ENCODE results near the gene KDELR1. TPM values are rescaled to one million over a fixed set of nuclear protein-coding genes. Genes with fewer than 3 reads are reported as not detected.

The KDELR1 gene
- total and polyA plus RNA-seq, 9 of the 15 experiments (the other 6 are each of a cell fraction or from before 2014, with no cell fraction given) = 6.1 to 165 (median 58.5) TPM

DNA sequence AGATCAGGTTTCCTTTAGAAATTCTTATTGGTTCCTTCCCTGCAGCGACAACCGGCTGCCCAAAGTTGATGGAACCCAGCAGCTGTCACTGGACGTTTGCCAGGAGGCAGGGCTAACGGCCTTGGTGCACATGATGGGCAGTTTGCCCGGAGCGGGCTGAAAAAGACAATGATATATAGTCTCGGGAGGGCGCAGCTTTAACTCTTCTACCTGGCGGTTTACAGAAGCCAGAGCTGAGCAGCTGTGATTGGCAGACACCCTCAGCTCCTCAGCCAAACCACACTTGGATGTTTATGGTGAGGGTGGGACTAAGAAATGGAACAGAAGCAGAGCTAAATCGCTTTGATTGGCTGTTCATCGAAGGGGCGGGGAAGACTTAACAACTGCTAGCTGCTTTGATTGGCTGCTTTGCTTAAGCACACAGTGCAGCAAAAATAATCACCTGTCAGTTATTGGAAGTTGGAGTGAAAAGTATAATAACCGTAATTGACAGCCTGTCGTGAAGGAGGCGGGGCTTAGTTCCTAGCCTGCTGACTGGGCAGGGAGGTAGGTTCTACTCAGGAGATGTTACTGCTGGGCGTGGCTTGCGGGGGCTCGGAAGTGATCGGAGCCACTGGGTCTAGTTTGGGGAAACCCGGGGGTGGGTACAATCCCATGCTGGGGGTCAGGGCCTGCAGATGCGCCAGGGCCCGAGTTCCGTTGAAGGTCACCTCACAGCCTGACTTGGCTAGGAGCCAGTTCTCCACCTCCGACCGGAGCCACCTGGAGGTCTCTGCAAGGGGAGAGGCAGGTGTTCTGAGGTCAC, 58.5 kb downstream of the KDELR1 start (continued):
- no peak for TF ChIP-seq ZNF165 (CRISPR knock-in tag; IDR thresholded peaks at IDR 0.05; ENCODE audit: borderline replicate concordance)
- peak in 1 of 2 experiments; percentile 63; a peak in 2 of 4 replicates for TF ChIP-seq FOXK2 (conservative IDR thresholded peaks at IDR 0.05 in 1 of 2, IDR thresholded peaks at IDR 0.05 in 1 of 2; ENCODE audit: low read depth in 2 of 2)
- TF ChIP-seq ZNF282 (CRISPR knock-in tag; IDR thresholded peaks at IDR 0.05) = no peak
- TF ChIP-seq, protein P1, sequence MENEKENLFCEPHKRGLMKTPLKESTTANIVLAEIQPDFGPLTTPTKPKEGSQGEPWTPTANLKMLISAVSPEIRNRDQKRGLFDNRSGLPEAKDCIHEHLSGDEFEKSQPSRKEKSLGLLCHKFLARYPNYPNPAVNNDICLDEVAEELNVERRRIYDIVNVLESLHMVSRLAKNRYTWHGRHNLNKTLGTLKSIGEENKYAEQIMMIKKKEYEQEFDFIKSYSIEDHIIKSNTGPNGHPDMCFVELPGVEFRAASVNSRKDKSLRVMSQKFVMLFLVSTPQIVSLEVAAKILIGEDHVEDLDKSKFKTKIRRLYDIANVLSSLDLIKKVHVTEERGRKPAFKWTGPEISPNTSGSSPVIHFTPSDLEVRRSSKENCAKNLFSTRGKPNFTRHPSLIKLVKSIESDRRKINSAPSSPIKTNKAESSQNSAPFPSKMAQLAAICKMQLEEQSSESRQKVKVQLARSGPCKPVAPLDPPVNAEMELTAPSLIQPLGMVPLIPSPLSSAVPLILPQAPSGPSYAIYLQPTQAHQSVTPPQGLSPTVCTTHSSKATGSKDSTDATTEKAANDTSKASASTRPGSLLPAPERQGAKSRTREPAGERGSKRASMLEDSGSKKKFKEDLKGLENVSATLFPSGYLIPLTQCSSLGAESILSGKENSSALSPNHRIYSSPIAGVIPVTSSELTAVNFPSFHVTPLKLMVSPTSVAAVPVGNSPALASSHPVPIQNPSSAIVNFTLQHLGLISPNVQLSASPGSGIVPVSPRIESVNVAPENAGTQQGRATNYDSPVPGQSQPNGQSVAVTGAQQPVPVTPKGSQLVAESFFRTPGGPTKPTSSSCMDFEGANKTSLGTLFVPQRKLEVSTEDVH (IDR thresholded peaks at IDR 0.05; ENCODE audit: low read depth, partially characterized antibody) = no peak
- peak; percentile 63 for TF ChIP-seq LEF1 (IDR thresholded peaks at IDR 0.05)
- no peak for TF ChIP-seq ZNF507 (tag; conservative IDR thresholded peaks at IDR 0.05)
- TF ChIP-seq, protein P2, sequence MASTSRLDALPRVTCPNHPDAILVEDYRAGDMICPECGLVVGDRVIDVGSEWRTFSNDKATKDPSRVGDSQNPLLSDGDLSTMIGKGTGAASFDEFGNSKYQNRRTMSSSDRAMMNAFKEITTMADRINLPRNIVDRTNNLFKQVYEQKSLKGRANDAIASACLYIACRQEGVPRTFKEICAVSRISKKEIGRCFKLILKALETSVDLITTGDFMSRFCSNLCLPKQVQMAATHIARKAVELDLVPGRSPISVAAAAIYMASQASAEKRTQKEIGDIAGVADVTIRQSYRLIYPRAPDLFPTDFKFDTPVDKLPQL (IDR thresholded peaks at IDR 0.05; ENCODE audit: extremely low read depth, insufficient read length) = no peak
- TF ChIP-seq SUPT5H (IDR thresholded peaks at IDR 0.05) = peak; percentile 79
- TF ChIP-seq KLF13 (tag; IDR thresholded peaks at IDR 0.05; ENCODE audit: borderline replicate concordance, low read depth) = no peak
- no peak for TF ChIP-seq NELFE (IDR thresholded peaks at IDR 0.05; ENCODE audit: insufficient read depth, insufficient read length)
- TF ChIP-seq NUFIP1 (IDR thresholded peaks at IDR 0.05; ENCODE audit: partially characterized antibody) = no peak
- TF ChIP-seq, protein P3, sequence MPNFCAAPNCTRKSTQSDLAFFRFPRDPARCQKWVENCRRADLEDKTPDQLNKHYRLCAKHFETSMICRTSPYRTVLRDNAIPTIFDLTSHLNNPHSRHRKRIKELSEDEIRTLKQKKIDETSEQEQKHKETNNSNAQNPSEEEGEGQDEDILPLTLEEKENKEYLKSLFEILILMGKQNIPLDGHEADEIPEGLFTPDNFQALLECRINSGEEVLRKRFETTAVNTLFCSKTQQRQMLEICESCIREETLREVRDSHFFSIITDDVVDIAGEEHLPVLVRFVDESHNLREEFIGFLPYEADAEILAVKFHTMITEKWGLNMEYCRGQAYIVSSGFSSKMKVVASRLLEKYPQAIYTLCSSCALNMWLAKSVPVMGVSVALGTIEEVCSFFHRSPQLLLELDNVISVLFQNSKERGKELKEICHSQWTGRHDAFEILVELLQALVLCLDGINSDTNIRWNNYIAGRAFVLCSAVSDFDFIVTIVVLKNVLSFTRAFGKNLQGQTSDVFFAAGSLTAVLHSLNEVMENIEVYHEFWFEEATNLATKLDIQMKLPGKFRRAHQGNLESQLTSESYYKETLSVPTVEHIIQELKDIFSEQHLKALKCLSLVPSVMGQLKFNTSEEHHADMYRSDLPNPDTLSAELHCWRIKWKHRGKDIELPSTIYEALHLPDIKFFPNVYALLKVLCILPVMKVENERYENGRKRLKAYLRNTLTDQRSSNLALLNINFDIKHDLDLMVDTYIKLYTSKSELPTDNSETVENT (CRISPR knock-in tag; IDR thresholded peaks at IDR 0.05) = peak; percentile 86; the same call in 1 of the 2 replicates
- no peak for TF ChIP-seq ZKSCAN3 (CRISPR knock-in tag; IDR thresholded peaks at IDR 0.05)
- no peak; the same call in 1 of the 2 replicates for TF ChIP-seq ZNF766 (CRISPR knock-in tag; conservative IDR thresholded peaks at IDR 0.05)
- 0 out of 2 replicates have a peak, but pooled peaks have one; percentile 41 for TF ChIP-seq CHD2 (IDR thresholded peaks at IDR 0.05; ENCODE audit: low read depth, low read length)
- TF ChIP-seq RBM17 (IDR thresholded peaks at IDR 0.05; ENCODE audit: borderline replicate concordance, low read depth, low read length) = no peak
- no peak for TF ChIP-seq TEAD1 (CRISPR knock-in tag; IDR thresholded peaks at IDR 0.05)
- TF ChIP-seq SRSF1 (IDR thresholded peaks at IDR 0.05; ENCODE audit: low read depth, low read length) = no peak
- no peak for TF ChIP-seq KDM5B (IDR thresholded peaks at IDR 0.05; ENCODE audit: insufficient replicate concordance, low read depth, low read length)
- TF ChIP-seq TFAM (CRISPR knock-in tag; conservative IDR thresholded peaks at IDR 0.05) = no peak
- TF ChIP-seq HDAC8 (tag; IDR thresholded peaks at IDR 0.05) = no peak
- no peak for TF ChIP-seq TRIM24 (IDR thresholded peaks at IDR 0.05)
- TF ChIP-seq NCOA2 (IDR thresholded peaks at IDR 0.05; ENCODE audit: partially characterized antibody in 2 of 2) = no peak
- no peak for TF ChIP-seq PTRF (tag; IDR thresholded peaks at IDR 0.05)

All from K562 (cell line).